ENCODE data around the gene CYFIP1.
A peak's percentile ranks its signal among the peaks of the same experiment; 100 is the strongest.

The CYFIP1 gene

GRCh38 chr15:22952796-22953579 is 27.2 kb downstream of the CYFIP1 start:
- no peak for DNase-seq (ENCODE audit: low spot score in 2 of 2)
- no peak overlapping the region for H3K4me3 Mint-ChIP-seq
- H3K27ac Mint-ChIP-seq (ENCODE audit: low read depth), result no peak overlapping the region
- ATAC-seq (replicated peaks; ENCODE audit: extremely low read depth, poor library complexity, severe bottlenecking), result no peak
- H3K4me1 Mint-ChIP-seq, result peaks cover 9% of the 10 kb centered on the region
- no peaks in the 10 kb centered on the region for H3K9me3 Mint-ChIP-seq
- no peaks in the 10 kb centered on the region for H3K36me3 Mint-ChIP-seq (ENCODE audit: insufficient read depth)
- peaks cover 13% of the 10 kb centered on the region for H3K27me3 Mint-ChIP-seq

- ATAC-seq (replicated peaks; ENCODE audit: extremely low read depth, poor library complexity, severe bottlenecking), result no peak
- Mint-ChIP-seq H3K4me3 (no peak overlapping the region), H3K27ac (ENCODE audit: low read depth) (no peak overlapping the region)
Measured at GRCh38 chr15:22951381-22952280, 28.5 kb downstream of the CYFIP1 start.

DNA sequence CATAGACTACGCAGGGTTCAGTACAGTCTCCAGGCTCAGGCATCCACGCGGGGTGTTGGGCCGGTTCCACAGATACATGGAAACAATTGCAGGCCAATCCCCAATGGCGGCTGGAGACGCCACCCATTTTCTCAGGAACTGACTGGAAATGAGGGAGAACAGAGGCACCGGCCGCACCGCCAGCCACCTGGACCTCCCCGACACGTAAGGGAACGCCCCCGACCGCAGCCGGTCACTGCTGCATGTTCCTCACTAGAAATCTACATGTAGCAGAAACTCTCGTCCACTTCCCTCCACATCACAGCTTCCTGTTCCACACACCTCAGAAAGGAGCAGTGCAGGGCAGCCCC is 29.2 kb downstream of the CYFIP1 start:
- H3K27ac Mint-ChIP-seq (ENCODE audit: low read depth), result no peak overlapping the region
- no peaks in the 10 kb centered on the region for H3K36me3 Mint-ChIP-seq (ENCODE audit: insufficient read depth)
- H3K27me3 Mint-ChIP-seq, result peaks cover 32% of the 10 kb centered on the region
- peaks cover 9% of the 10 kb centered on the region for H3K4me1 Mint-ChIP-seq
- DNase-seq (ENCODE audit: low spot score in 2 of 2), result no peak
- H3K9me3 Mint-ChIP-seq, result no peaks in the 10 kb centered on the region
- no peak for ATAC-seq (replicated peaks; ENCODE audit: extremely low read depth, poor library complexity, severe bottlenecking)
- H3K4me3 Mint-ChIP-seq, result no peak overlapping the region

More at GRCh38 chr15:22951381-22952280, 28.5 kb downstream of the CYFIP1 start:
- Mint-ChIP-seq H3K27me3 (peaks cover 26% of the 10 kb centered on the region), H3K9me3 (no peaks in the 10 kb centered on the region), H3K36me3 (ENCODE audit: insufficient read depth) (no peaks in the 10 kb centered on the region), H3K4me1 (peaks cover 9% of the 10 kb centered on the region)
- DNase-seq (ENCODE audit: low spot score in 2 of 2), result no peak

DNA sequence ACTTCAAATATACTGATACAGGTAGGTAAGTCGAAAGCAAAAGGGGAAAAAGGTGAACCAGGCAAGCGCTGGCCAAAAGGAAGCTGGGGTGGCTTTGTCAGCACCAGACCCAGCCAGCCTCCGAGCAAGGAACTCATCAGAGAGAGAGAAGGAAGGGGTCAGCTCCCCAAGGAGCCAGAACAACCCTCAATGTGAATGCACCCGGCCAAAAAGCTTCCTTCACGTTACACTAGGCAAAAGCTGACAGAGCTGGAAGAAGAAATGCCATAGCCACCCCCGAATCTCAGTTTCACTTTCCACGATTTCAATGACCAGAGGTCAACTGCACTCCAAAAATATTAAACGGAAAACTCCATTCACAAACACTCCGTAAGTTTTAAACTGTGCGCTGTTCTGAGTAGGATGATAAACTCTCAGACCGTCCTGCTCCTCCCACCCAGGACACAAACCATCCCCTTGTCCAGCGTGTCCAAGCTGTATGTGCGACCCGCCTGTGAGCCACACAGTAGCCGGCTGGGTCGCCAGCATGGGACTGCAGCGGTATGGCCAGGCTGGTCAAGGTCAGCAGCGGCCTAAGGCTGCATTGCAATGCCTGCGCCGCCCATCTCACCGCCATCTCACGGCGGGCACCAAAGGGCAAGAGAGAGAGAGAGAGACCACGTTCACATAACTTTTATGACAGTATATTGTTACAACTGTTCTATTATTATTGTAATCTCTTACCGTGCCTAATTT is 29.7 kb downstream of the CYFIP1 start:
- Mint-ChIP-seq H3K4me3 (no peak overlapping the region), H3K27ac (ENCODE audit: low read depth) (no peak overlapping the region), H3K9me3 (no peaks in the 10 kb centered on the region), H3K4me1 (peaks cover 9% of the 10 kb centered on the region), H3K27me3 (peaks cover 32% of the 10 kb centered on the region), H3K36me3 (ENCODE audit: insufficient read depth) (no peaks in the 10 kb centered on the region)
- DNase-seq (ENCODE audit: low spot score in 2 of 2), result no peak
- ATAC-seq (replicated peaks; ENCODE audit: extremely low read depth, poor library complexity, severe bottlenecking), result no peak

DNA sequence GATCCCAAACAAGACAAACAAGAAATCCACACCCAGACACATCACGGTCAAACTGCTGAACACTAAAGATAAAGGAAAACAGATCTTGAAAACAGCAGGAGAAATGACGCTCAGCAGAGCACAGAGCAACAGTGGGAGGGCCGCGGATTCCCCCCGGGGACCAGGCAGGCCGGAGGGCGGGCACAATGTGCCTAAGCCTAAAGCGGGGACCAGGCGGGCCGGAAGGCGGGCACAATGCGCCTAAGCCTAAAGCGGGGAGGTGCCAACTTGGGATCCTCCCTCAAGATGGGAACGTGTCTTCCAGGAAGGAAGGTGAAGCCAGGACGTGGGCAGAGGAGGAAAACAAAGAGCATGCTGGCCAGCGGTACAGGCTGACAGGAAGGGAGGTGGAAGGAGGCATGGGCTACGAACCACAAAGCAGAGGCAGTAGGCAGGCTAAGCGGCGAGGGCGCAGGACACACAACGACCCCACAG is 31.1 kb downstream of the CYFIP1 start:
- ATAC-seq (replicated peaks; ENCODE audit: extremely low read depth, poor library complexity, severe bottlenecking) (peak; percentile 19), DNase-seq (ENCODE audit: low spot score in 2 of 2) (no peak)
- no peaks in the 10 kb centered on the region for H3K9me3 Mint-ChIP-seq
- peaks cover 32% of the 10 kb centered on the region for H3K27me3 Mint-ChIP-seq
- H3K36me3 Mint-ChIP-seq (ENCODE audit: insufficient read depth), result peaks cover 2% of the 10 kb centered on the region
- no peak overlapping the region for H3K27ac Mint-ChIP-seq (ENCODE audit: low read depth)
- peaks cover 9% of the 10 kb centered on the region for H3K4me1 Mint-ChIP-seq
- H3K4me3 Mint-ChIP-seq, result peak overlapping the region; percentile 41

DNA sequence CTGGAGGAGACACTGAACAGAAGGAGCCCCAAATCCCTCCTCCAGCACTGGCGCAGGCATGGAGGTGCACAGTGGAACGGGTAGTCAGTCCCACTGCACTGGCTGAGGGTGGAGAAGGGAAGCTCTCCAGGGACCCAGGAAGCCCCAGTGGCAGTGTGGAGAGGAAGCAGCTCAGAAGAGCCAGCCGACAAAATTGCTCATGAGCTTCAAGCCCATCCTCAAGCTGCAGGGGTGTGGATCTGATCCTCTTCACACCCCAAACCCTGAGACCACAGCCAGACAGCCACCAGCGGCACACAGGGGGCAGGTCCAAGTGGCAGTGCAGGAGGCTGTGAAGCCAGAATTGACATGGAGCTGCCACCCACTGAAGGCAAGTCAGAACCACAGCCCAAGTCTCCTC is 32.1 kb downstream of the CYFIP1 start:
- Mint-ChIP-seq H3K4me3 (no peak overlapping the region), H3K36me3 (ENCODE audit: insufficient read depth) (peaks cover 2% of the 10 kb centered on the region), H3K27me3 (peaks cover 32% of the 10 kb centered on the region), H3K9me3 (no peaks in the 10 kb centered on the region), H3K27ac (ENCODE audit: low read depth) (peak overlapping the region; percentile 19), H3K4me1 (peaks cover 9% of the 10 kb centered on the region)
- ATAC-seq (replicated peaks; ENCODE audit: extremely low read depth, poor library complexity, severe bottlenecking), result no peak
- no peak for DNase-seq (ENCODE audit: low spot score in 2 of 2)

GRCh38 chr15:22947101-22948000 is 32.8 kb downstream of the CYFIP1 start:
- DNase-seq (ENCODE audit: low spot score in 2 of 2), result no peak
- ATAC-seq (replicated peaks; ENCODE audit: extremely low read depth, poor library complexity, severe bottlenecking), result no peak
- no peak overlapping the region for H3K4me3 Mint-ChIP-seq
- H3K27ac Mint-ChIP-seq (ENCODE audit: low read depth), result peak overlapping the region; percentile 19
- peaks cover 32% of the 10 kb centered on the region for H3K27me3 Mint-ChIP-seq
- H3K4me1 Mint-ChIP-seq, result peaks cover 9% of the 10 kb centered on the region
- H3K36me3 Mint-ChIP-seq (ENCODE audit: insufficient read depth), result peaks cover 2% of the 10 kb centered on the region
- no peaks in the 10 kb centered on the region for H3K9me3 Mint-ChIP-seq

DNA sequence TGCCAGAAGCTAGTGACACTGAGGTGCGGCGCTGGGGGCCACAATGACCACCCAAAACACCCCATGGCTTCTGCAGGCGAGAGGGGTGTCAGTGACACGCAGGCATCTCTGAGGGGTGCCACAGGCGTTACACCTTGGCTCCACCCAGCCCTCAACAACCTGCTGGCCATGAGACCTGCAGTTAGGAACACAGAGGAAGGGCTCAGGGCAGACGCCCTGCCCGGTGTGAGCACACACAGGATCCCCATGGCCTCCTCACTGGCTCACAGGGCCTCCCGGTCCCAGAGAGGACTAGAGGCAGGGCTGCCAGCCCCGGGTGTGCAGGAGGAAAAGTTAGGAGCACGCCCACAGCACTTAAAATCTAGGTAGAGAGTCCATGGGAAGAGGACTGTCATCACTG is 35.1 kb downstream of the CYFIP1 start:
- no peak for DNase-seq (ENCODE audit: low spot score in 2 of 2)
- H3K4me3 Mint-ChIP-seq, result no peak overlapping the region
- no peak overlapping the region for H3K27ac Mint-ChIP-seq (ENCODE audit: low read depth)
- H3K36me3 Mint-ChIP-seq (ENCODE audit: insufficient read depth), result peaks cover 2% of the 10 kb centered on the region
- peaks cover 9% of the 10 kb centered on the region for H3K4me1 Mint-ChIP-seq
- peaks cover 32% of the 10 kb centered on the region for H3K27me3 Mint-ChIP-seq
- no peak for ATAC-seq (replicated peaks; ENCODE audit: extremely low read depth, poor library complexity, severe bottlenecking)
- no peaks in the 10 kb centered on the region for H3K9me3 Mint-ChIP-seq

GRCh38 chr15:22944651-22945050 is 35.5 kb downstream of the CYFIP1 start:
- Mint-ChIP-seq H3K9me3 (no peaks in the 10 kb centered on the region), H3K27me3 (peaks cover 32% of the 10 kb centered on the region), H3K36me3 (ENCODE audit: insufficient read depth) (peaks cover 2% of the 10 kb centered on the region), H3K4me1 (peaks cover 9% of the 10 kb centered on the region), H3K4me3 (no peak overlapping the region), H3K27ac (ENCODE audit: low read depth) (no peak overlapping the region)
- ATAC-seq (replicated peaks; ENCODE audit: extremely low read depth, poor library complexity, severe bottlenecking), result no peak
- DNase-seq (ENCODE audit: low spot score in 2 of 2), result no peak

DNA sequence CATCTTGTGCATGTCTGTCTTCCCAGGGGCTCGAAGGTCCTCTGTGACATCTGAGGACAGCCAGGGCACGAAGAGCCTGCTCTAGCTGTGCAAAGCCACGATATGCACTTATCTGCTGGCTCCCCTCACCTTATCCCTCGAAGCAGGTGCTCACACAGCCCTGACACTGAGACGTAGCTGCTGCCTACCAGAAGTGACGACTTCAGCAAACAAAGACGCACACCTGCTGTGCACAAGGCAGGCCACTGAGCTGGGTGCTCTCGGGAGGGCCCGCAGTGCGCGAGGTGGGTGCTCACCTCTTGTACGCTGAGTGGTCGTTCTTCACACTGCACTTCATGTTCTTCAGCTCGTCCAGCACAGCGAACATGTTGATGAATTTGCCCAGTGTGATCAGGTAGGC is 37.3 kb downstream of the CYFIP1 start:
- H3K9me3 Mint-ChIP-seq, result no peaks in the 10 kb centered on the region
- no peaks in the 10 kb centered on the region for H3K4me1 Mint-ChIP-seq
- peaks cover 2% of the 10 kb centered on the region for H3K36me3 Mint-ChIP-seq (ENCODE audit: insufficient read depth)

GRCh38 chr15:22942306-22942855 is 37.8 kb downstream of the CYFIP1 start:
- H3K36me3 Mint-ChIP-seq (ENCODE audit: insufficient read depth), result peaks cover 2% of the 10 kb centered on the region
- H3K27me3 Mint-ChIP-seq, result peaks cover 14% of the 10 kb centered on the region
- DNase-seq (ENCODE audit: low spot score in 2 of 2), result no peak
- no peaks in the 10 kb centered on the region for H3K4me1 Mint-ChIP-seq
- H3K9me3 Mint-ChIP-seq, result no peaks in the 10 kb centered on the region
- no peak for ATAC-seq (replicated peaks; ENCODE audit: extremely low read depth, poor library complexity, severe bottlenecking)
- no peak overlapping the region for H3K27ac Mint-ChIP-seq (ENCODE audit: low read depth)
- no peak overlapping the region for H3K4me3 Mint-ChIP-seq

More for the DNA sequence above, 37.3 kb downstream of the CYFIP1 start:
- ATAC-seq (replicated peaks; ENCODE audit: extremely low read depth, poor library complexity, severe bottlenecking) (no peak), DNase-seq (ENCODE audit: low spot score in 2 of 2) (no peak)
- no peak overlapping the region for H3K4me3 Mint-ChIP-seq
- peaks cover 19% of the 10 kb centered on the region for H3K27me3 Mint-ChIP-seq
- H3K27ac Mint-ChIP-seq (ENCODE audit: low read depth), result no peak overlapping the region
